Measurements from ENCODE around the gene MTUS2. TPM values are rescaled to one million over a fixed set of nuclear protein-coding genes. Genes with fewer than 3 reads are reported as not detected.

MTUS2 gene
- total and polyA plus RNA-seq, 9 of the 15 experiments (the other 6 are each of a cell fraction or from before 2014, with no cell fraction given), result 0.01 to 0.28 (median 0.06) TPM; not detected in 1

DNA sequence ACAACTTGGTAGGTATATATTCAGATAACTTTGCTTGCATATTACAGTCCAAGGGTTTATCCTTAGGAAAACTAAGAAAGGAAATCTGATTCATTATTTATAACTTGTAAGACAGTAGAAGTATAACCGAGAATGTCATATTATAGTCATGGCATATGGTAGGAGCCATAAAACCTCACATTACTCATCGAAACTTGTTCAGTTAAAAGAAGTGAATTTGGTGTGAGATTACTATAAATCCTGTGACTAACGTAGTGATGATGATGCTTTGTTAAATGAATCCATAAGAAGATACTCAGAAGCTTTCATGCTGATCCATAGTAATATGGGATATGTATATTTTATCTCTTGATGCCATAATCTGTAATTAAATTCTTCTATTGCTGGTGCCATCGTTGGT lies 57.3 kb downstream of the MTUS2 start (continued):
- no peak for TF ChIP-seq ZNF785 (CRISPR knock-in tag; IDR thresholded peaks at IDR 0.05)

- no peaks in the 10 kb centered on the region for H3K4me1 ChIP-seq (replicated peaks in 1 of 2; ENCODE audit: control insufficient read depth in 2 of 2, insufficient read depth in 2 of 2, low read length in 2 of 2)
- 0% methylated on average over 4 of the region's 4 CpGs for WGBS (ENCODE audit: insufficient coverage, low coverage, missing lambda C conversion rate)
- POLR2A ChIA-PET, result no interaction called here
These were observed 65.0 kb downstream of the MTUS2 start for GRCh38 chr13:28885181-28885580.

More at GRCh38 chr13:28885181-28885580, 65.0 kb downstream of the MTUS2 start:
- in situ Hi-C loops (cut with MboI), result no loop called here
- no TSS peak for BruUV-seq (replicated peaks)
- Histone ChIP-seq H3K27me3 (ENCODE audit: control insufficient read depth in 2 of 2, insufficient read depth in 2 of 2, low read length in 2 of 2) (no peaks in the 10 kb centered on the region), H4K20me1 (replicated peaks; ENCODE audit: control insufficient read depth, insufficient read depth, low read length) (no peaks in the 10 kb centered on the region), H3K4me2 (ENCODE audit: insufficient read depth, low read length) (no peak overlapping the region), H3K36me3 (ENCODE audit: control insufficient read depth, insufficient read depth, low read length) (no peaks in the 10 kb centered on the region), H3K9me3 (replicated peaks; ENCODE audit: control insufficient read depth, insufficient read depth, low read depth, low read length) (no peaks in the 10 kb centered on the region), H3K9me1 (ENCODE audit: control insufficient read depth, insufficient read depth, low read length) (no peaks in the 10 kb centered on the region), H3K9ac (ENCODE audit: insufficient read depth in 1 of 2, low read depth in 2 of 2, low read length in 2 of 2) (no peak overlapping the region), H3K4me3 (no peak overlapping the region), H3K27ac (ENCODE audit: extremely low read depth, low read depth, low read length) (no peak overlapping the region), H3K79me2 (ENCODE audit: control insufficient read depth, insufficient read depth, low read length) (no peaks in the 10 kb centered on the region), H2AFZ (ENCODE audit: low read depth, low read length) (no peak overlapping the region)
- DNase-seq (ENCODE audit: extremely low read depth in 1 of 4, low spot score in 3 of 4), result no peak
- FAIRE-seq, result no peak
- intact Hi-C loops (cut with micrococcal nuclease), result no loop called here
- no peak for ATAC-seq
- CTCF ChIA-PET (ENCODE audit: low intra/inter-chr PET ratio), result no interaction called here
- no peak for TF ChIP-seq ZNF445 (CRISPR knock-in tag; IDR thresholded peaks at IDR 0.05; ENCODE audit: low read depth)
- TF ChIP-seq NFATC3 (IDR thresholded peaks at IDR 0.05), result no peak
- no peak for TF ChIP-seq RUNX1 (IDR thresholded peaks at IDR 0.05; ENCODE audit: low read depth)
- TF ChIP-seq ZNF589 (CRISPR knock-in tag; IDR thresholded peaks at IDR 0.05; ENCODE audit: low read depth), result no peak
- no peak for TF ChIP-seq HBP1 (CRISPR knock-in tag; IDR thresholded peaks at IDR 0.05)
- TF ChIP-seq NCOR1 (IDR thresholded peaks at IDR 0.05), result no peak
- TF ChIP-seq ZBTB49 (CRISPR knock-in tag; IDR thresholded peaks at IDR 0.05; ENCODE audit: borderline replicate concordance), result no peak
- TF ChIP-seq, protein P1, sequence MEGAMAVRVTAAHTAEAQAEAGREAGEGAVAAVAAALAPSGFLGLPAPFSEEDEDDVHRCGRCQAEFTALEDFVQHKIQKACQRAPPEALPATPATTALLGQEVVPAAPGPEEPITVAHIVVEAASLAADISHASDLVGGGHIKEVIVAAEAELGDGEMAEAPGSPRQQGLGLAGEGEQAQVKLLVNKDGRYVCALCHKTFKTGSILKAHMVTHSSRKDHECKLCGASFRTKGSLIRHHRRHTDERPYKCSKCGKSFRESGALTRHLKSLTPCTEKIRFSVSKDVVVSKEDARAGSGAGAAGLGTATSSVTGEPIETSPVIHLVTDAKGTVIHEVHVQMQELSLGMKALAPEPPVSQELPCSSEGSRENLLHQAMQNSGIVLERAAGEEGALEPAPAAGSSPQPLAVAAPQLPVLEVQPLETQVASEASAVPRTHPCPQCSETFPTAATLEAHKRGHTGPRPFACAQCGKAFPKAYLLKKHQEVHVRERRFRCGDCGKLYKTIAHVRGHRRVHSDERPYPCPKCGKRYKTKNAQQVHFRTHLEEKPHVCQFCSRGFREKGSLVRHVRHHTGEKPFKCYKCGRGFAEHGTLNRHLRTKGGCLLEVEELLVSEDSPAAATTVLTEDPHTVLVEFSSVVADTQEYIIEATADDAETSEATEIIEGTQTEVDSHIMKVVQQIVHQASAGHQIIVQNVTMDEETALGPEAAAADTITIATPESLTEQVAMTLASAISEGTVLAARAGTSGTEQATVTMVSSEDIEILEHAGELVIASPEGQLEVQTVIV (CRISPR knock-in tag; IDR thresholded peaks at IDR 0.05; ENCODE audit: borderline replicate concordance), result no peak
- TF ChIP-seq SRSF1 (IDR thresholded peaks at IDR 0.05; ENCODE audit: low read depth, low read length), result no peak
- TF ChIP-seq POLR2B (IDR thresholded peaks at IDR 0.05; ENCODE audit: low read depth, partially characterized antibody), result no peak
- no peak for TF ChIP-seq ZNF12 (CRISPR knock-in tag; IDR thresholded peaks at IDR 0.05)

Measured in K562 (cell line).